Transverse colon (tissue), 4 donors: ENCODE results near the gene SECISBP2. TPM values are rescaled to one million over a fixed set of nuclear protein-coding genes. Genes with fewer than 3 reads are reported as not detected.

Experiments used
- DNase-seq: peaks from one replicate; pipeline ENCODE4 v3.0.0-alpha.2; 2019
- H3K27ac ChIP-seq, 4 donors: fragments of 200-600 bp; sonication (generic); 2 replicates each; pipeline ENCODE4 v1.5.1; 2016 to 2018; ENCODE audit warnings: inconsistent platforms in 4 of 4
- H3K27me3 ChIP-seq: fragments of 200-600 bp; sonication (generic); 2 replicates; pipeline ENCODE4 v1.5.1; 2017; ENCODE audit warnings: inconsistent platforms
- H3K36me3 ChIP-seq, 4 donors: fragments of 200-600 bp; sonication (generic); 2 replicates each; pipeline ENCODE4 v1.5.1; 2017 to 2019; ENCODE audit warnings: inconsistent platforms in 4 of 4
- H3K4me1 ChIP-seq, 4 donors: fragments of 200-600 bp; sonication (generic); 2 replicates each; pipeline ENCODE4 v1.5.1; 2017 to 2020; ENCODE audit warnings: inconsistent platforms in 4 of 4
- H3K4me3 ChIP-seq, 4 donors: fragments of 200-600 bp; sonication (generic); 1 replicate in 1 of 4; 2 replicates in 3 of 4; pipeline versions ENCODE4 v1.5.1 to v1.6.1; 2017 to 2019; ENCODE audit warnings: inconsistent platforms in 4 of 4
- H3K9me3 ChIP-seq, 2 donors: fragments of 200-600 bp; sonication (generic); 2 replicates each; pipeline ENCODE4 v1.5.1; 2017 to 2019; ENCODE audit warnings: inconsistent platforms in 2 of 2
- CTCF ChIP-seq, 5 experiments: fragments of 200-600 bp in 3 of 5; fragments of 450-650 bp in 2 of 5; sonication (generic) in 3 of 5; IDR thresholded peaks; 1 replicate in 2 of 5; 2 replicates in 3 of 5; pipeline ENCODE4 v1.5.1; 2016 to 2017; ENCODE audit warnings: antibody characterized with exemption in 5 of 5, inconsistent platforms in 3 of 5, mild to moderate bottlenecking in 2 of 5, moderate library complexity in 1 of 5
- EP300 ChIP-seq: sonication (generic); formaldehyde crosslinking; IDR thresholded peaks from one replicate; pipeline ENCODE4 v1.6.1; 2017; ENCODE audit warnings: antibody characterized with exemption, low read depth
- POLR2A ChIP-seq: fragments of 450-650 bp; IDR thresholded peaks from one replicate; pipeline ENCODE4 v1.6.1; 2016; ENCODE audit warnings: antibody characterized with exemption, mild to moderate bottlenecking, moderate library complexity
- POLR2AphosphoS5 ChIP-seq, 3 donors: sonication (generic); formaldehyde crosslinking; IDR thresholded peaks; one replicate each; pipeline ENCODE4 v1.6.1; 2016; ENCODE audit warnings: antibody characterized with exemption in 3 of 3
- WGBS, 2 donors: methylation state at CpG; one replicate each; pipeline ENCODE4 v1.1.5; 2018; ENCODE audit warnings: low coverage in 1 of 2; 5-methylcytosine and 5-hydroxymethylcytosine counted together
- in situ Hi-C, 4 donors: fragments of 200-750 bp; cut with MboI; loops; one replicate each; pipeline versions ENCODE4 v1.15.0 to v1.15.1; 2017; ENCODE audit warnings: low sequenced_read_pairs in 3 of 4, low pct_ligation_motif_present in 1 of 4, low pct_unique_long_range_greater_than_20kb in 1 of 4
- intact Hi-C: fragments of 100-400 bp; cut with DNase I; formaldehyde crosslinking; loops from one replicate; pipeline ENCODE4 v1.15.1; 2023; ENCODE audit warnings: low total_unique reads
- total RNA-seq, 4 donors: library from RNA; depleted of rRNA; stranded (reverse); fragments of >200 nt; gene quantifications; one replicate each; pipeline ENCODE4 v1.1.0, GENCODE V29; 2016

Gene SECISBP2
- total RNA-seq, 4 donors from 2014 or later, result 46.8 to 127 (median 69.6) TPM

GRCh38 chr9:89372230-89372816, 54.0 kb downstream of the SECISBP2 start:
- no peak for TF ChIP-seq EP300
- no peak for TF ChIP-seq POLR2AphosphoS5 (IDR thresholded peaks at IDR 0.05)
- TF ChIP-seq POLR2A, result no peak
- no peak for TF ChIP-seq CTCF (IDR thresholded peaks at IDR 0.05)
- H3K36me3 ChIP-seq, result no peaks in the 10 kb centered on the region
- no peaks in the 10 kb centered on the region for H3K9me3 ChIP-seq
- intact Hi-C loops (no loop called here), in situ Hi-C loops (no loop called here)
- peaks cover 0 to 8% (median 0%) of the 10 kb centered on the region in 4 donors for H3K4me1 ChIP-seq
- 68% methylated on average over 13 of the region's 14 CpGs; no CpG with 5 or more reads in 1 of the 2 donors for WGBS, 2 donors
- H3K27me3 ChIP-seq, result no peaks in the 10 kb centered on the region
- no peak overlapping the region for H3K4me3 ChIP-seq
- no peak overlapping the region for H3K27ac ChIP-seq
- DNase-seq, result no peak

GRCh38 chr9:89372979-89373378, 54.7 kb downstream of the SECISBP2 start:
- H3K27ac ChIP-seq, result no peak overlapping the region
- no peak for DNase-seq
- H3K4me3 ChIP-seq, result no peak overlapping the region
- intact Hi-C loops (no loop called here), in situ Hi-C loops (no loop called here)
- peaks cover 0 to 8% (median 0%) of the 10 kb centered on the region in 4 donors for H3K4me1 ChIP-seq
- no peaks in the 10 kb centered on the region for H3K27me3 ChIP-seq
- WGBS, 2 donors, result 92% methylated on average over 8 of the region's 8 CpGs; no CpG with 5 or more reads in 1 of the 2 donors
- H3K9me3 ChIP-seq, result no peaks in the 10 kb centered on the region
- TF ChIP-seq POLR2AphosphoS5 (IDR thresholded peaks at IDR 0.05) (no peak), CTCF (IDR thresholded peaks at IDR 0.05) (no peak), POLR2A (no peak), EP300 (no peak)
- H3K36me3 ChIP-seq, result no peaks in the 10 kb centered on the region

- Histone ChIP-seq H3K36me3 (no peaks in the 10 kb centered on the region), H3K27me3 (no peaks in the 10 kb centered on the region), H3K4me3 (no peak overlapping the region), H3K4me1 (peaks cover 0 to 8% (median 0%) of the 10 kb centered on the region in 4 donors), H3K9me3 (no peaks in the 10 kb centered on the region), H3K27ac (no peak overlapping the region)
- TF ChIP-seq EP300 (no peak), POLR2A (no peak), POLR2AphosphoS5 (IDR thresholded peaks at IDR 0.05) (no peak), CTCF (IDR thresholded peaks at IDR 0.05) (no peak)
- in situ Hi-C loops (no loop called here), intact Hi-C loops (no loop called here)
- 77% methylated on average over 4 of the region's 4 CpGs; no CpG with 5 or more reads in 1 of the 2 donors for WGBS, 2 donors
- no peak for DNase-seq
These were observed 55.9 kb downstream of the SECISBP2 start for GRCh38 chr9:89374176-89374575.

- H3K27ac ChIP-seq, result peak overlapping the region in 1 of 4 donors; percentile 27
- intact Hi-C loops, result no loop called here
- peaks cover 0 to 8% (median 0%) of the 10 kb centered on the region in 4 donors for H3K4me1 ChIP-seq
- no peak overlapping the region for H3K4me3 ChIP-seq
- in situ Hi-C loops, result no loop called here
- H3K36me3 ChIP-seq, result no peaks in the 10 kb centered on the region
- TF ChIP-seq POLR2AphosphoS5 (IDR thresholded peaks at IDR 0.05), result no peak
- no peak for TF ChIP-seq EP300
- TF ChIP-seq POLR2A, result no peak
- no peak for TF ChIP-seq CTCF (IDR thresholded peaks at IDR 0.05)
- no peaks in the 10 kb centered on the region for H3K27me3 ChIP-seq
- 19 to 57% methylated on average over 2 to 8 of the region's 8 CpGs for WGBS, 2 donors
- no peaks in the 10 kb centered on the region for H3K9me3 ChIP-seq
- DNase-seq, result no peak
These were observed 57.0 kb downstream of the SECISBP2 start for GRCh38 chr9:89375191-89375760.
